Measurements from ENCODE around the gene FLOT2.
"Not testable (repeated sequence)": the region's sequence is repeated elsewhere in the genome, so short reads cannot be mapped to it uniquely, and the experiment has no call there.

The FLOT2 gene

GRCh38 chr17:28842282-28843012 lies 55.1 kb downstream of the FLOT2 start, which contains the start of gene FAM222B:
TSS of gene FAM222B (minus strand) at chr17:28842790. CDS start at chr17:28766667, 76,123 bp downstream.
- Histone ChIP-seq H3K4me2 (ENCODE audit: low read depth, low read length) (peak within 1 kb of the TSS; percentile 98), H3K79me2 (ENCODE audit: low read length) (peaks cover 42% of the 10 kb centered on the region), H4K20me1 (ENCODE audit: insufficient read depth, low read length) (no peaks in the 10 kb centered on the region; the same call in 1 of the 2 replicates), H3K4me3 (ENCODE audit: low read length) (peak within 1 kb of the TSS; percentile 91), H3K4me1 (ENCODE audit: low read length) (no peaks in the 10 kb centered on the region), H3K27me3 (replicated peaks; ENCODE audit: insufficient read depth, low read length) (no peaks in the 10 kb centered on the region), H3K36me3 (replicated peaks; ENCODE audit: insufficient read depth, low read length) (no peaks in the 10 kb centered on the region), H3K27ac (ENCODE audit: low read length) (no peak within 1 kb of the TSS), H3K9me3 (replicated peaks; ENCODE audit: insufficient read depth, low read length) (no peaks in the 10 kb centered on the region), H3F3A (ENCODE audit: insufficient read depth, low read length) (no peaks in the 10 kb centered on the region), H3K9me2 (replicated peaks; ENCODE audit: insufficient read depth, low read length) (no peaks in the 10 kb centered on the region), H3K9ac (ENCODE audit: low read length) (peak within 1 kb of the TSS; percentile 77), H2AFZ (ENCODE audit: low read length) (peak within 1 kb of the TSS; percentile 100)
- no peak for TF ChIP-seq EZH2phosphoT487 (IDR thresholded peaks at IDR 0.05; ENCODE audit: low read length)
- TF ChIP-seq CTCF (IDR thresholded peaks at IDR 0.05; ENCODE audit: low read length), result no peak
- no peak for TF ChIP-seq EZH2 (optimal IDR thresholded peaks at IDR 0.05; ENCODE audit: low read depth, low read length)
- peak; percentile 91 for DNase-seq

- Histone ChIP-seq H4K20me1 (ENCODE audit: insufficient read depth, low read length) (no peaks in the 10 kb centered on the region; the same call in 1 of the 2 replicates), H3K27ac (ENCODE audit: low read length) (no peak overlapping the region)
- TF ChIP-seq EZH2 (optimal IDR thresholded peaks at IDR 0.05; ENCODE audit: low read depth, low read length), result no peak
- TF ChIP-seq EZH2phosphoT487 (IDR thresholded peaks at IDR 0.05; ENCODE audit: low read length), result no peak
- no peak for TF ChIP-seq CTCF (IDR thresholded peaks at IDR 0.05; ENCODE audit: low read length)
Measured at GRCh38 chr17:28841901-28842281, 55.6 kb downstream of the FLOT2 start.

GRCh38 chr17:28839221-28839620 lies 58.3 kb downstream of the FLOT2 start:
- no peak for DNase-seq
- H3K9me2 ChIP-seq (replicated peaks; ENCODE audit: insufficient read depth, low read length), result no peaks in the 10 kb centered on the region
- TF ChIP-seq EZH2 (optimal IDR thresholded peaks at IDR 0.05; ENCODE audit: low read depth, low read length) (no peak), EZH2phosphoT487 (IDR thresholded peaks at IDR 0.05; ENCODE audit: low read length) (no peak), CTCF (IDR thresholded peaks at IDR 0.05; ENCODE audit: low read length) (no peak)
- no peak overlapping the region for H2AFZ ChIP-seq (ENCODE audit: low read length)
- H4K20me1 ChIP-seq (ENCODE audit: insufficient read depth, low read length), result no peaks in the 10 kb centered on the region; the same call in 1 of the 2 replicates
- H3K4me3 ChIP-seq (ENCODE audit: low read length), result no peak overlapping the region
- no peak overlapping the region for H3K27ac ChIP-seq (ENCODE audit: low read length)
- H3K36me3 ChIP-seq (replicated peaks; ENCODE audit: insufficient read depth, low read length), result no peaks in the 10 kb centered on the region
- H3K79me2 ChIP-seq (ENCODE audit: low read length), result peaks cover 56% of the 10 kb centered on the region
- H3K4me2 ChIP-seq (ENCODE audit: low read depth, low read length), result no peak overlapping the region
- no peaks in the 10 kb centered on the region for H3K9me3 ChIP-seq (replicated peaks; ENCODE audit: insufficient read depth, low read length)
- no peaks in the 10 kb centered on the region for H3K27me3 ChIP-seq (replicated peaks; ENCODE audit: insufficient read depth, low read length)
- H3K4me1 ChIP-seq (ENCODE audit: low read length), result no peaks in the 10 kb centered on the region
- H3K9ac ChIP-seq (ENCODE audit: low read length), result no peak overlapping the region
- no peaks in the 10 kb centered on the region for H3F3A ChIP-seq (ENCODE audit: insufficient read depth, low read length)

More at GRCh38 chr17:28841901-28842281, 55.6 kb downstream of the FLOT2 start:
- Histone ChIP-seq H3K4me1 (ENCODE audit: low read length) (no peaks in the 10 kb centered on the region), H3K27me3 (replicated peaks; ENCODE audit: insufficient read depth, low read length) (no peaks in the 10 kb centered on the region), H3K9ac (ENCODE audit: low read length) (peak overlapping the region; percentile 77), H3F3A (ENCODE audit: insufficient read depth, low read length) (no peaks in the 10 kb centered on the region), H3K4me3 (ENCODE audit: low read length) (peak overlapping the region; percentile 91), H2AFZ (ENCODE audit: low read length) (peak overlapping the region; percentile 100), H3K79me2 (ENCODE audit: low read length) (peaks cover 44% of the 10 kb centered on the region), H3K9me3 (replicated peaks; ENCODE audit: insufficient read depth, low read length) (no peaks in the 10 kb centered on the region), H3K9me2 (replicated peaks; ENCODE audit: insufficient read depth, low read length) (no peaks in the 10 kb centered on the region), H3K36me3 (replicated peaks; ENCODE audit: insufficient read depth, low read length) (no peaks in the 10 kb centered on the region), H3K4me2 (ENCODE audit: low read depth, low read length) (peak overlapping the region; percentile 98)
- peak; percentile 7 for DNase-seq

- H3K27me3 ChIP-seq (replicated peaks; ENCODE audit: insufficient read depth, low read length); H3K4me1 ChIP-seq (ENCODE audit: low read length); H3K36me3 ChIP-seq (replicated peaks; ENCODE audit: insufficient read depth, low read length); H4K20me1 ChIP-seq (ENCODE audit: insufficient read depth, low read length); H3K9ac ChIP-seq (ENCODE audit: low read length); H3F3A ChIP-seq (ENCODE audit: insufficient read depth, low read length); H3K4me3 ChIP-seq (ENCODE audit: low read length); H3K27ac ChIP-seq (ENCODE audit: low read length); H3K9me3 ChIP-seq (replicated peaks; ENCODE audit: insufficient read depth, low read length); H3K9me2 ChIP-seq (replicated peaks; ENCODE audit: insufficient read depth, low read length); H3K4me2 ChIP-seq (ENCODE audit: low read depth, low read length); H2AFZ ChIP-seq (ENCODE audit: low read length); DNase-seq: not testable (repeated sequence)
- H3K79me2 ChIP-seq (ENCODE audit: low read length), result peaks cover 50% of the 10 kb centered on the region
Measured at GRCh38 chr17:28836541-28836940, 61.0 kb downstream of the FLOT2 start.
